KOPT-K1 (cell line): ENCODE results near the gene PRIMA1.

Experiments
- H3K27ac ChIP-seq: fragments of 200-600 bp; sonication (generic); 2 replicates; pipeline ENCODE4 v1.5.1; 2016; ENCODE audit warnings: antibody characterized with exemption, mild to moderate bottlenecking, low read depth, low read length; ENCODE audit not compliant: poor library complexity, severe bottlenecking
- H3K36me3 ChIP-seq: fragments of 200-600 bp; sonication (generic); 2 replicates; pipeline ENCODE4 v1.5.1; 2017; ENCODE audit warnings: antibody characterized with exemption, mild to moderate bottlenecking, low read length, moderate library complexity; ENCODE audit not compliant: insufficient read depth
- H3K9me3 ChIP-seq: fragments of 200-600 bp; sonication (generic); 2 replicates; pipeline ENCODE4 v1.5.1; 2017; ENCODE audit warnings: antibody characterized with exemption, low read length, mild to moderate bottlenecking; ENCODE audit not compliant: insufficient read depth, poor library complexity, severe bottlenecking

PRIMA1 gene

DNA sequence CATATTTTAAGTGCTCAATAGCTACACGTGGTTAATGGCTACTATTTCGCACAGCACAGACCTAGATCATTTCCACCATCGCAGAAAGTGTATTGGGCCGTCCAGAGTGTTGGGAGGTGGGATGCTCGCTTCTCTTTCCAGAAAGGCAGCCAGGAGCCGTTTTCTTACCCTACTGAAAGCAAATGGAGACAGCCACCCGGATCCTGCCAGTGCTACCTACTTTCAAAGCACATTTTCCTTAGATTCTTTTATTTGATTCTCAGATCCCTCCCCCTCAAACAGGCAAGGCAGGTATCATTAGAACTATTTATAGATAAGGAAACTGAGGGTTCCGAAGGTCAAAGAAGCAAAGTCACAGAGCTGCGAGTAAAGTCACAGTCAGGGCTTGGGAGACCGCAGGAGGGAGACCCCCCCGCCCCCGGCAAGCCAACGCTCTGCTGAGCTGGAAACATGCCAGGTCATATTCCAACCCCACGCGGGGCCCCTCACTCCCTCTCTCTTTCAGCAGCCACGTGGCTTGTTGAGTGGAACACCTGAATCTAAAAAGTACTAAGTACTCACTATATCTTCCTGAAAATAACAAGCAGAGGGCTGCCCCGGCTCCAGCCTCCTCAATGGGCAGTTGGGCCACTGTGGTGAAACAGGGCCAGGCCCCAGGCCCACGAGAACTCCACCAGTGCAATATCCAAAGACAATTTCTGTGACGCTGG lies 36.2 kb downstream of the PRIMA1 start:
- Histone ChIP-seq H3K36me3 (no peaks in the 10 kb centered on the region), H3K9me3 (no peaks in the 10 kb centered on the region), H3K27ac (no peak overlapping the region)

DNA sequence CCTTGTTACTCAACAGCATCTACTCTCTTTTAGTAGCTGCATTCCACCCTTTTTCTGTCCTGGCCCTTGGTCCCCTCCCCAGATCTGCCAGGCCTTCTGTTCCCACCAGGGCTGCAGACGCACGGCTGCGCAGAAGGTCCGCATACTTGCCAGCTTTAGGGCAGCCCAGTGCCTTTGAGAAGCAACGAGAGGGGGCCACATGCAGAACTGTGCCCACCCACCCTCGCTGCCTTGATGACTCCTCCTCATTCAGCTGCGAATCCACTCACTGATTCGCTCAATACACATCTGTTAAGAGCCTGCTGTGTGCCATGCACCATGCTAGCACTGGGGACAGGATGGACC lies 39.2 kb downstream of the PRIMA1 start:
- Histone ChIP-seq H3K36me3 (no peaks in the 10 kb centered on the region), H3K27ac (no peak overlapping the region), H3K9me3 (no peaks in the 10 kb centered on the region)

DNA sequence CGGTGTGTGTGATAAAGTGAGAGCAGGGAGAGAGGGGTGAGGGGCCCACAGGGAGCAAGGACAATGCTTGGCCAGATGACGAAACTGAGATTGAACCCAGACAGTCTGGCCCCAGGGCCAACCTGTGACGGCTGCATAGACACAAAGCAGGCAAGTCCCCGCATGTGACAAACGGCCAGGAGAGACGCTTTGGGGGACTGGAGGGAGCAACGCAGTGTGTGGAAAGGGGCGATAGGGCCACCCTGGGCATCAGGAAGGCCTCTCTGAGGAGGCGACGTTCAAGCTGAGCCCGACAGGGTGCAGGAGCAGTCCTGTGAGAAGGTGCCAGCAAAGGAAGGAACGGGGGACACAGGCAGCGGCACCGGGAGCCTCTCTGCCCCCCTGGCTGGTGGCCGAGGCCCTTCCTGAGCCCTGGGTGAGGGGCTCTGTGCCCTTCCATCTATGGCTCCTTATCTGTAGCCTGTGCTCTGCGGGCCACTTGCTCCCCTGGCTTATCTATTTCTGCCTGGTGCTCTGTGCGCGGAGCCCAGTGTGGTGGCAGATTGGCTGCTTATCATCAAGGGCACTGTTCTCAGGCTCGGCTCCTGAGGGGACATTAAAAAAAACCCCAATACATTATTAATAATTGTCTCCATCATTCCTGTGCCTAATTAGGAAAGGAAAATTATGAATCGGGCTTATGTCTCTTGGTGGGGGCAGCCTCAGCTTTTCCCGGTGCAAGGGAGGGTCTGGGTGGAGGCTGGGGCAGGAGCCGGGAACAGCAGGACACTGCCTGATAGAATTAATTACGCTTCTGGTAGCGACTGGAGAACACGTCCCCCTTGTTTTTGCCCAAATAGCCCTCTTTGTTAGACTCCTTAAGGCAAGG lies 39.8 kb downstream of the PRIMA1 start:
- Histone ChIP-seq H3K9me3 (no peaks in the 10 kb centered on the region), H3K27ac (no peak overlapping the region), H3K36me3 (no peaks in the 10 kb centered on the region)

DNA sequence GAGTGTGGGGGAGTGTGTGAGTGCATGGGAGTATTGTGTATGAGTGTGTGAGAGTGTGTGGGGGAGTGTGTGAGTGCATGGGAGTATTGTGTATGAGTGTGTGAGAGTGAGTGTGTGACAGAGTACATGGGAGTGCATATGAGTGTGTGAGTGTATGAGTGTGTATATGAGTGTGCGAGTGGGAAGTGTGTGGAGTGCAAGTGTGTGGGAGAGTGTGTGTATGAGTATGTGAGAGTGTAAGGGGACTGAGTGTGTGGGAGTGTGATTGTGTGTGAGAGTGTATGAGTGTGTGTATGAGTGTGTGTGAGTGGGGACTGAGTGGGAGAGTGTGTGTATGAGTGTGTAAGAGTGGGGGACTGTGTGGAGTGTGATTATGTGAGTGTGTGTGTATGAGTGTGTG lies 40.7 kb downstream of the PRIMA1 start:
- Histone ChIP-seq H3K27ac (no peak overlapping the region), H3K9me3 (no peaks in the 10 kb centered on the region), H3K36me3 (no peaks in the 10 kb centered on the region)

DNA sequence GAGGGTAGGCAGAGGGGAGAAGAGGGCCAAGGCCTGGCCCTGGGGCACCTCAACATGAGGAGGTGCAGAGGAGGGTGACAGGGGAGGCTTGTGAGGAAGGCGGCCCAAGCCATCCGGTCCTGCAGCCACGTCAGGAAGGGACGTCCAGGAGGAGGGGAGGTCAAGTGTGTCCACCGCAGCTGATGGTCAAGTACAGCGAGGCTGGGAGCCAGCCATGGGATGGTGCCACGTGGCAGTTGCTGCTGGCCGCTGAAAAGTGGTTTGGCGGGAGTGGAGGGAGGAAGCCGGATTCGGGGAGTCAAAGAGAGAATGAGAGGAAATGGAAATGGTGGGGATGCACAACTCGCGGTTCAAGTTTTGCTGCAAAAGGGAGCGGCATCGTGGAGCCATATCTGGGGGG lies 41.2 kb downstream of the PRIMA1 start:
- Histone ChIP-seq H3K9me3 (no peaks in the 10 kb centered on the region), H3K27ac (no peak overlapping the region), H3K36me3 (no peaks in the 10 kb centered on the region)

DNA sequence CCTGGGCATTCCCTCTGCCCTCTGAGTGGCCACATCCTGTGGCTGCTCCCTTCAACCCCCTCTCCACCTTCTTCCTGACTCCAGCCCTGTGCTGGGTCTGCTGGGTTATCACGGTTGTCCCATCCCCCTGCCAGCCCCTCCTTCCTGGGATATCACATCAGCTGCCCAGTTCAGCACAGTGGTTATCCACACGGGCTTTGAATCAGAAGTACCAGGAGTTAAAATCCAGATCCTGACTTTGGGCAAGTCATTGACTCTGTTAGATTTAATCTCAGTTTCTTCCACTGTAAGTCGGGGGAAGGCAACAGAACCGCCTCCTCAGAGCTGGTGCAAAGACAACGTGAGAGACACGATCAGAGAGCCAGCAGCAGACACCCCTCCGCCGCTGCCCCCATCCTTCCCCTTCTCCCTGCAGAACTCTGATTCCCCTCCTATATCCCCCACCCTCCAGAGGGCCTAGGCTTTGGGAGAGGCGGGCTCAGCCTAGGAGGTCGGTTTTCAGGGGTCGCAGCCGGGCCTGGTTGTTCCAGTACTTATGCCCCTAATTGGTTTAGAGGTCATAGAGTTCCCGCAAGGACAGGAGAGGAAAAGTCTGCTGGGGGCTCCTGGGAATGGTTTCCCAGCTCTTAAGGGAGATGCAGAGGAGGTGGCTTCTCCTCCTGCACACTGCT lies 42.5 kb downstream of the PRIMA1 start:
- Histone ChIP-seq H3K27ac (no peak overlapping the region), H3K9me3 (no peaks in the 10 kb centered on the region), H3K36me3 (no peaks in the 10 kb centered on the region)

DNA sequence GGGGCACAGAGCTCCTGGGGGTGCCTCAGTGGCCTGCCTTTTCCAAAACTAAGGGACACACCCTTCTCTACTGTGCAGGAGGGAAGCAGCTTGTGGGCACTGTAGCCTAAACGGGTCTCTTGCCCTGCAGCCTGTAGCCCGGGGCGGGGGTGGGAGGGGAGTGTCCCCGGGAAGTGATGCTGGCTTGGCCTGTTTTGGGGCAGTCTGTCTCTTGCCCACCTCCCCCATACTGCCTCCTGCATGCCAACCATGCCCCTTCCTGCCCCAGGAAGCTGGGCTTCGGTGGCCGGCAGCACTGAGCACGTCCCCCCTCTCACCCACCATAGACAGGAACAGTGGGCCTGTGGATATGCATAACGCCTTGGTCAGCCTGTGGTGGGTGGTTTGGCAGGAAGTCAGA lies 43.4 kb downstream of the PRIMA1 start:
- Histone ChIP-seq H3K27ac (no peak overlapping the region), H3K9me3 (no peaks in the 10 kb centered on the region), H3K36me3 (no peaks in the 10 kb centered on the region)

DNA sequence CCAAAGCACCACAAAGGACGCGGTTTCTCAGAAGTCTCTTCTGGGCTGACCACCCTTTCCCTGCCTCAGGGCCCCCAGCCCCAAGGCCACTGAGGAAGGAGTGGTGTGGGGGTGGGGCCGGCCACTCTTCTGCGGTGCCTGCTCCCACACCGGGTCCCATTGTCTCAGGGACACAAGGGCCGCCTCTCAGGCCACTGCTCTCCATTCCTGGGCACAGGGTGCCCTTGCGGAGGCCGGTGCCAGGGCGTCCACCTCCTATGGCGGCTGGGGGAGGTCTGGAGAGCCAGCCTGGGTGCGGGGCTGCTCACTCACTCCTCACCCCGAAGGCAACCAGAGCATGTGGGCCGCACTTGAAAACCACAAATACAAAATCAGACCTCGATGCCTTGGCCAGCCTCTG lies 44.1 kb downstream of the PRIMA1 start:
- H3K27ac ChIP-seq = no peak overlapping the region
- no peaks in the 10 kb centered on the region for H3K36me3 ChIP-seq
- H3K9me3 ChIP-seq = no peaks in the 10 kb centered on the region

DNA sequence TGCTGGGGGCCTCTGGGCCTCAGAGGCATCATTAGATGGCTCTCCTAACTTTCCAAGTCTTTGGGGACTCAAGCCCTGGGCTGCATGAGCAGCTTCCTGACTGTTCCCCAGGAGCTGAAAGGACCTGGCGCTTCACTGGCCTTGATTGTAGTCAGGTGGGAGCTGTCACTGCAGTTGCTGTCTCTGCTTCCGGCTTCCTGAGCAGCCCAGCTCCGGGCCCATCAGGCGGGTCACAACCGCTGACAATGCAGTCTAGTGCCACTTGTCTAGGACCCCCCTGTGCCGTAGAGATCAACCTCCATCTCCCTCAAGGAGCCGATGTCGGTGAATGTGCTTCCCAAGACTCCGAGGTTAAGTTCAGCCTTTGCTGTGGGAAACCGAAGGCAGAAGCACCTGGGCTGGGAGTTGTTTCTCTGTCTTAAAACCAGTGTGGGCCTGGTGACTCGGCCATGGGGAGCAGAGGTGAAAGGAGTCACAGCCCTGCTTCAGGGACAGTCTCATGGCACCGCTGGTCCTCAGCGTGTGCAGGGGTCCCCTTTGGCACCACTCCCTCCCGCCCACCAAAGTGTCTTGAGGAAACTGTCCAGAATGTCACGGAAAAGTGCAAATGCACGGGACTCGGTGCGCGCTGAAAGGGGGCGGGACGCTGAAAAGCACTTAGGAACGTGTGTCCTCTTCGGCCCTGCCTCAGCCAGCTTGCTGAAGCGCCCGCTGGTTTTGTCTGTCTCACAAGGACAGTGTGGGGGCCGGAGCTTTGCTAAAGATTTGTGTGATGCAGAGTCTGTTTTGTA lies 44.8 kb downstream of the PRIMA1 start:
- H3K36me3 ChIP-seq = no peaks in the 10 kb centered on the region
- no peak overlapping the region for H3K27ac ChIP-seq
- H3K9me3 ChIP-seq = no peaks in the 10 kb centered on the region

DNA sequence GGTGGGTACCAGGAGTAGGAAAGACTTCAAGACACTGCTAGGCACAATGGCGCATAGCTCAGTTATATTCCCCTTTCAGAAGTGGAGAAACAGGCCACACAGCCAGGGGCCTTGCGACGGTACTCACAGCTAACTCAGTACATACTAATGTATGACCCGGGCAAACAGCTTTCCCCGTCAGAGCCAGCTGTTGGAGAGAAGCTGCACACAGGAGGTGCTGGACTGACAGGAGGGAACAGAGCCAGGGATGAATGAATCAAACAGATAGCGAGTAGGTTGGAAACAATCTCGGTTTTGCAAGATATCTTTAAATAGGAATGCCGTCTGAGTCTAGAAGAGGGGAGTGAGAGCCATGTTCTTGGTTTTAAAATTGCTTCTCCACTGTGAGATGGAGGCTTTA lies 45.5 kb downstream of the PRIMA1 start:
- H3K27ac ChIP-seq = no peak overlapping the region

DNA sequence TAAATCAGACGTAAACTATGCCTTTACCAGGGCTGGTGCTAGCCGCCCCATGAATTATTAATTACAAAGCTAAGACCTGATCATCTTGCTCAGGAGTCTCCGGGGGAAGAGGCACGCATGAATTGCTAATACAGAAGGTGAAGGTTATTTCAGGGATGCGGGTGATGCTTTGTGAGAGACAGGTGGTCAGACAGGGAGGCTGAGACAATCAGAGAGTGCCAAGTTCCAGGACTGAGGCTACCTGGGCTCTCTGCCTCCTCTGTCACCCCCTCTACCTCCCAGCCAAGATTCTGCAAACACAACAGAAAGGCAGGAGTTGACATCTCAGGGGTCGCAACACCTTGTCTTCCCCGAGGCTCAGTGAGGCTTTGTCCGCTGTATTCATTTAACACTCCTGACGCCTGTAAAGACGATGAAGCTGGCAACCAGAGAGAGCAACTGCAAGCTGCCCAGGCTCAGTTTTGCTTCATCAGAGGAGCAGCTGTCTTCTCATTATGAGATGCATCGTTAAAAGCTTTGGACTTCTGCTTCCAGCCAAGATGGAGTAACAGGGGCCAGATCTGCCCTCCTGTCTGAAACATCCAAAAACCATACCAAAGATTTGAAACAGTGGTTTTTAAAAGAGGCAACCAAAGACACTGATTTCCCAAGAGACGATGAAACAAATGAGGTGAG lies 46.6 kb downstream of the PRIMA1 start:
- no peaks in the 10 kb centered on the region for H3K9me3 ChIP-seq
- no peak overlapping the region for H3K27ac ChIP-seq
- no peaks in the 10 kb centered on the region for H3K36me3 ChIP-seq

More for the DNA sequence above, 45.5 kb downstream of the PRIMA1 start:
- Histone ChIP-seq H3K9me3 (no peaks in the 10 kb centered on the region), H3K36me3 (no peaks in the 10 kb centered on the region)

DNA sequence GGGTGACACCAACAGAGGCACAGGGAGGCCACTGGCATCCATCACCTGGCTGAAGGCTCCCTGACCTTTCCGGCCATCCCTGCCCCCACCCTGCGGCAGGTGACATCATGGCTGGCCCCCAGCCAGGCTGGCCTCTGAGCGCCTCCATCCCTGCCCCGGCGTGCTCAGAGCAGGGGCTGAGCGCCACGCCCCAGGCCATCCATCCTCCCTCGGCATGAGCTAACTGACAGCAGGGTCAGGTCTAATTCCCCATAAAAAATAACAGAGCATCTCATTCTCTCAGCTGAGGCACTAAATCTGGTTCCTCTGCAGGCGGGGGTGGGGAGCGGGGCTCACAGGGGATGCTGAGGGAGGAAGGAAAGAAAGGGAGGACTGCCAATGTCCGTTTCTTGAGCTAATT lies 50.7 kb downstream of the PRIMA1 start:
- no peak overlapping the region for H3K27ac ChIP-seq

DNA sequence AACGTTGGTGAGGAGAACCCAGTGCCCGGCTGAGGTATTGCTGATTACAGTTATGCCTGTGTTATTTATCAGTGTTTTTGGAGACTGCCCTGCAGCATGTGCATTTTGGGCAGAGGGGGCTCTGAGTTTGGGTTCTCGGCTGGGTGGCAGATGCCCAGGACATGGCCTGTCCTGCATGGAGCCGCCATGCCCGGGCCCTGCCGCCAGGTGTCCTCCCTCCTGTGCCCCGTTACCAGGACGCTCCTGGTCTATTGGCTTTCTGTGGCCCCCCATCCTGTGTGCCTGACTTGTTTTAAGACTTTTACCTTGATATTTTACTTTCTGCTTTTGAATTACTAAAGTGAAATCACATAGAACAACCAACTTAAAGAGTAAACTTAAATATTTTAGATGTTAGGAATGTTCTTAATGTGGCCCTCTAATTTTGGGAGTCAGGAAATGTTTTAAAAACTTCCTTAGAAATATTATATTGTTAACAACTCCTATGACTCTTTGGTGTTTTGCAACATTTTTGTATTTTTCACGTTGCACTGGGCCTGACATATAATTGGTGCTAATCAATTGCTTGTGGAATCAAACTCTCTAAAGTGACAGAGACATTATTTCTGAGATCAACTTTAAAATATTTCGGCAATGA lies 51.8 kb downstream of the PRIMA1 start:
- H3K9me3 ChIP-seq = no peaks in the 10 kb centered on the region
- no peaks in the 10 kb centered on the region for H3K36me3 ChIP-seq
- H3K27ac ChIP-seq = no peak overlapping the region

More for the DNA sequence above, 50.7 kb downstream of the PRIMA1 start:
- no peaks in the 10 kb centered on the region for H3K9me3 ChIP-seq
- H3K36me3 ChIP-seq = no peaks in the 10 kb centered on the region

DNA sequence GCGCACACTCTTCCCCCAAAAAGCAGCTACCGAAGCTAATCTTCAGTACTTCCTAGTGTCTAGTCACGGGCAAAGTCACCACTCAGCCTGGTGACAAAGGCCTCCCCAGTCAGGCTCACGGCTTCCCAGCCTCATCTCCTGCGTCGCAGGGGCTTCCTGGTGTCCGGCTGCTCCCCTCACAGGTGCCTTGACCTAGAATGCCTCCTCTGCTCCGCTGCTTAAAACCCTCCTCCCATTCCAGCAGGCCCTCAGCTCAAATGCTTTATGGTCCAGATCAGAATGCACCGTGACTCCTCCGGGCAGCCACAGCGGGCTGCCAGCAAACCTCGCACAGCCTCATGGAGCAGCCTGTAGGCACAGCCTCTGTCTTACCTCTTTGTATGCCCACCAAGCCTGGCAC lies 53.1 kb downstream of the PRIMA1 start:
- no peaks in the 10 kb centered on the region for H3K36me3 ChIP-seq
- H3K9me3 ChIP-seq = no peaks in the 10 kb centered on the region
- no peak overlapping the region for H3K27ac ChIP-seq
